GM12873 (cell line): Measurements from ENCODE around the gene DKK3.

Source experiments
- TF ChIP-seq, protein P1 (sequence below): IDR thresholded peaks from 2 replicates; pipeline ENCODE4 v1.5.1; 2012; ENCODE audit warnings: low read depth, mild to moderate bottlenecking, moderate library complexity, low read length, control low read depth; ENCODE audit not compliant: insufficient read depth; ENCODE audit errors: missing control alignments

Gene DKK3

DNA sequence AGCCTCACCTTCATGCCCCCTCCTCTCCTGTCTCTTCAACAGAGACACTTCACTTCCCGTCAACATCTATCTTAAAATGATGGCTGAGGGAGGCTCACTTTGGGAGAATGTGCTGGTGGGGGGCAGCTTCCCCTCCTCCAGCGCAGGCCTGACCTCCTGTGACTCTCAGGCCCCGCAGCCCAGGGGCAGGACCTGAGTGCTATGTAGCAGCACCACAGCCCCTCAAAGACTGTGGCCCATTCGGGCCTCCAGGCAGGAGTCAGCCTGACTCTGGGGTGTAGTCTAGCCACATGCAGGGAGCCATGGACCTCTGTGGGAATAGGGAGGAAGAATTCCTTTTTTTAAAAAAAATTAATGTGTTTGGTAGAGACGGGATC is 43.7 kb downstream of the DKK3 start:
- TF ChIP-seq, protein P1, sequence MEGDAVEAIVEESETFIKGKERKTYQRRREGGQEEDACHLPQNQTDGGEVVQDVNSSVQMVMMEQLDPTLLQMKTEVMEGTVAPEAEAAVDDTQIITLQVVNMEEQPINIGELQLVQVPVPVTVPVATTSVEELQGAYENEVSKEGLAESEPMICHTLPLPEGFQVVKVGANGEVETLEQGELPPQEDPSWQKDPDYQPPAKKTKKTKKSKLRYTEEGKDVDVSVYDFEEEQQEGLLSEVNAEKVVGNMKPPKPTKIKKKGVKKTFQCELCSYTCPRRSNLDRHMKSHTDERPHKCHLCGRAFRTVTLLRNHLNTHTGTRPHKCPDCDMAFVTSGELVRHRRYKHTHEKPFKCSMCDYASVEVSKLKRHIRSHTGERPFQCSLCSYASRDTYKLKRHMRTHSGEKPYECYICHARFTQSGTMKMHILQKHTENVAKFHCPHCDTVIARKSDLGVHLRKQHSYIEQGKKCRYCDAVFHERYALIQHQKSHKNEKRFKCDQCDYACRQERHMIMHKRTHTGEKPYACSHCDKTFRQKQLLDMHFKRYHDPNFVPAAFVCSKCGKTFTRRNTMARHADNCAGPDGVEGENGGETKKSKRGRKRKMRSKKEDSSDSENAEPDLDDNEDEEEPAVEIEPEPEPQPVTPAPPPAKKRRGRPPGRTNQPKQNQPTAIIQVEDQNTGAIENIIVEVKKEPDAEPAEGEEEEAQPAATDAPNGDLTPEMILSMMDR, result no peak

DNA sequence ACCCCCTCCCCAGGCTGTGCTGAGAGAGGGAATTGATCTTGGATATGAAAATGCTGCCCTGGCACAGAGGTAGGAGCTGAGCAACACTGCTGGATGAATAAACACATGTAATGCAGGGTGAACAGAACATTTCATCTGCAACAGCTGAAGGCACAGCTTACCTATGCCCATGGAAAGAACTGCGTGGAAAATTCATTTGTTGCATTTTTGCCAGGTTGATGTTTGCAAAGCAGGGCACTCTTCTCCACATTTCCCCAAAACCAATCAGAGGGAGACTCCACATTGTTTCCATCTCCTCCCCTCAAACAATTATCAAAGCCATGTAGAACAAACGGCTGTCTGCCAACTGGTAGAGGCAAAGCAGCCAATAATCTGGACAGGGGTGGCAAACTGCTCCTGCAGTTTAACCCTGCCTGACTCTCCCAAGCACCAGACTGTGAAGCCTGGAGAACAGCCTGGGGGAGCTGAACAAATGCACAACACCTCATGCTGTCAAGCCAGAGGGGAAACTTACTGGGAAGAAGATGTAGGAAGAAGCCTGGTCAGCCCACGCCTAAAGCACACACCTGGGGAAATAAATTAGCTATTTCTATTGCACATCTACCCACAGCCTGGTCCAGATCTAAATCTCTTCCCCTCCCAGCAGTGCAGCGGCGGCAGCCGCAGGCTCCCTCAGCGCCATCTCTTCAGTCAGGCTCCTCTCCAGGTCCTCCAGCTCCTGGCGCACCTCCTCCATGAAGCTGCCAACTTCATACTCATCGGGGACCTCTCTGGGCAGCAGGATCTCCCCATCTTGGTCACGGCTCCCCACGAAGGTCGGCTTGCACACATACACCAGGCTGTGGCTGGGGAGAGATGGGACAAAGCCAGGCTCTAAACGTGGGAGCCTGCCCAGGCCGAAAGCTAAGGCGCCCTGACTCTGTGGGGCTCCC is 44.3 kb downstream of the DKK3 start:
- TF ChIP-seq, protein P1, result no peak

DNA sequence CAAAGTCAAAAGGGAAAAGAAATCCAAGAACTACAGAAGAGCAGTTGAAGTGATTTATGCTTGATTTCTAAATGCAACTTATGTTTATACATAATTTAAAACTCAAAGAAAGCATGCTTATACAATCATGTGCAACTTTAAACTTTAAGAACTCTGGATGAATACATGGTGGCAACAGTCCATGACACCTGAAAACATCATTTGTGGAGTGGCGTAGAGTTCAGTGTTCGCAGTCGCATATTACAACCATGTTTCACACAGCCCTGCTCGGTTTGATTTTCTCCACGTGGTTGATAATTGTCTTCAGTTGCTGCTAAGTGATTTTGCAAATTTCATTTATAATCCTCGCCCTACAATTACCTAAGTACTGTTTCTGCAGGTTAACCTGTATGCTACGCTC is 45.4 kb downstream of the DKK3 start:
- TF ChIP-seq, protein P1, result no peak

DNA sequence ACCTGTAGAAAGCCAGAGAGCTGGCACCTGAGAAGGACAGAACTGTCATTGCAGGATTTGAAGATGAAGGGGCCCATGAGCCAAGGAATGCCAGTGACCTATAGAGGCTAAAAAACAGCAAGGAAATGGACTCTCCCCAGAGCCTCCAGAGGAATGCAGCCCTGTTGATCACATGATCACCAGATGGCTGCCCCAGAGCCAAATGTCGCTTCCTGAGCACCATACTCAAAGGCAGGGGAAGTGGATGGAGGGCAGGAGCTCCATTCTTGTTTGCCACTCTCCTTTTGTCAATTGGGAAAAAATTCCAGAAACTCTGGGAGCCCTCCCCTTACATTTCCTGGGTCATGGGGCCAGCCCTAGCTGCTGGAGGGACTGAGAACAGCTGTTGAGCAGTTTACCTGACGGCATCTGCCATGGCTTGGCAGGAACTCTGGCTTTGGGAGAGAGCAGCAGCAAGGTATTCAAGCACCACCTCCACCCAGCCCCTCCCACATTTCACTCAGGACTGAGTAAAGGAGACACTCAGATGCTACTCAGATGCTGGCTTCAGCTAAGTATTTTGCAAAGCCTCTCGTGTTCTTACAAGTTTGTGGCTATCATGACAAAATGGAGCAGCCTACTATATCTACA is 46.9 kb downstream of the DKK3 start:
- TF ChIP-seq, protein P1, result no peak

DNA sequence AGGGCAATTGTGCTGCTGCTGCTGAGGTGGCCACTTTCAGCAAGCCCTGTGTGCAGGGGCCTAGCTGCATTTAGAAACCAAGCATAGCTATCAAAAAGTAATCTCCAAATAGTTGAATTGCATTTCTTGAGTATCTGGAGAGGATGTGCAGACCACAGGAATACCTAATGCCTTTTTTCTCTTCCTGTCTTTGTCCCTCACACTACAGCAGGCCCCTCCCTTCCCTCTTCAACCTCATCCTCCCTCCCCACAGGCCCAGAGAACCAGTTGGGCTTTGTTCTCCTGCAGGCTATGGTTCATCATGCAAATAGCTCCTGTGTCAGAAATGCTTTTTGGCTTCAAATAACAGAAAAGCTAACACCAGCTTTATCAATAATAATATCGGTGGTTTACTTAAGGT is 47.7 kb downstream of the DKK3 start:
- TF ChIP-seq, protein P1, result no peak

DNA sequence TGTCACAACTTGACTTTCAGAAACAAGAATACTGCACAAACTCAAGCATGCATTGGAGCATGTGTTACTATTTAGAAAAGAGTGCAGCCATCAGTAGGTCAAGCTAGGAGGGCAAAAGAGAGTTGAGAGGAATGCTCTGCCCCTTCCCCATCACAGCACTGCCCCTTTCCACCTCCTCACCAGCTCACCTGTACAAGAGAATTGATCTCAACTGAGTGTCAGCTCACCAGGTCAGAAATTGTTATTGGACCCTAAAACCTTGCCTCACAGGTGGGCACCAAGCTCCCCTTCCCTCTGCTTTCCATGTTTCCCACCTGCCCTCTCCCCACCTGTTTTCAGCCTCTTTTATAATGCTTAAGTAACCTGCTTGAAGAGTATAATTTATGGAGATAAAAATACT is 48.8 kb downstream of the DKK3 start:
- TF ChIP-seq, protein P1, result no peak

DNA sequence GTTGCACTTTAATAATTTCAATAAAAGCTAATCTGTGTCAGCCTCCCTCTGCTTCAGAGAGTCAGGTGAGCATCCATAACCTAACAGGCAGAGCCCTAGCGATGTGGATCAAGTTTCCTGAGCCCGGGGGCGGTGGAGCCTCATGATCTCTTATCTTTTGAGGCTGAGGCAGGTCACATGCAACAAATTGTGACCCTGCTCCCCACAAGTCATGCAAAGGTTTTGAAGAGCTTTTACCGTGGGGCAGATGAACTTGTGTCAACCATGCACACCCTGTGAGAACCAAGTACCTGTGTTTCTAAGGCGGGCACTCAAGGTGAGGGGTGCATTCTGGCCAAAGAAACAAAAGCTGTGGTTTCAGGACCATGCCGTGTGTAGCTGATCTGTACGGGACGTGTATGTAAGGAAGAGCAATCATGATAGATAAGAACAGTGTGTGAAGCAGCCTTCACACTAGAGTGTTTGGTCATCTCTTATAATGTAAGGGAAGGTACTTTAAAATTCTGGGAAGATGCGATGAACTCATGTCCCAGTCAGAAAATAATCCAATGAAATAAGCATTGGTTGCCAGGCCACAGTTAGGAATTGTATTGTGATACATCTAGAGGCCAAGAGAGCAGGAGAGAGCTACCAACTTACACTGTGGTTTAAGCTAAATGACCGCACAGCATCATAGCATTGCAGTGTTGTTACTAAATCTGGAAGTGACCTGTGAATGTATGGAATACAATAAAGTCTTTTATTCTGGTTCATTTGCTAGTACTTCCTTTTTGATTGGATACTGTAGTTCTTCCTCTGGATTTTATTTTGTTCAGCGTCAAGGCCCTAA is 49.8 kb downstream of the DKK3 start:
- TF ChIP-seq, protein P1, result no peak
